WTC11 (cell line): Measurements from ENCODE around the gene SLPI. TPM values are rescaled to one million over a fixed set of nuclear protein-coding genes. Genes with fewer than 3 reads are reported as not detected.

Source experiments
- ATAC-seq: fragments of 200-7000 bp; cut with Tn5 transposase; 2 replicates; pipeline ENCODE4 v1.10.0; 2021; ENCODE audit warnings: mild to moderate bottlenecking, moderate library complexity
- CTCF ChIA-PET: fragments of 300-600 bp; sonication (Branson Sonifier 250); formaldehyde crosslinking; loops from one replicate; lab custom pipeline; 2021; ENCODE audit warnings: antibody characterized with exemption; lab: Charles Lee
- POLR2A ChIA-PET: fragments of 350-600 bp; sonication (Branson Sonifier 250); formaldehyde crosslinking; loops from one replicate; lab custom pipeline; 2021; ENCODE audit warnings: antibody characterized with exemption; lab: Charles Lee
- DNase-seq: peaks from one replicate; pipeline ENCODE4 v3.0.0; 2021; ENCODE audit warnings: low spot score
- H3K27ac Mint-ChIP-seq: 2 replicates; pipeline ENCODE4 v1.8.0; 2021; ENCODE audit warnings: mixed read lengths
- H3K27me3 Mint-ChIP-seq: 2 replicates; pipeline ENCODE4 v1.8.0; 2021; ENCODE audit warnings: low read depth, mild to moderate bottlenecking, moderate library complexity, mixed read lengths
- H3K36me3 Mint-ChIP-seq: 2 replicates; pipeline ENCODE4 v1.8.0; 2021; ENCODE audit warnings: mixed read lengths
- H3K4me1 Mint-ChIP-seq: 2 replicates; pipeline ENCODE4 v1.8.0; 2022; ENCODE audit warnings: mixed read lengths
- H3K4me3 Mint-ChIP-seq: 2 replicates; pipeline ENCODE4 v1.8.0; 2021; ENCODE audit warnings: mild to moderate bottlenecking, moderate library complexity, mixed read lengths
- H3K9me3 Mint-ChIP-seq: 2 replicates; pipeline ENCODE4 v1.8.0; 2021; ENCODE audit warnings: mixed read lengths
- ARID4B ChIP-seq: sonication (generic); formaldehyde crosslinking; IDR thresholded peaks from 2 replicates; pipeline ENCODE4 v1.8.0; 2023; ENCODE audit warnings: missing genetic modification reagents, mild to moderate bottlenecking, borderline replicate concordance
- ATF6 ChIP-seq: sonication (generic); formaldehyde crosslinking; IDR thresholded peaks from 2 replicates; pipeline ENCODE4 v1.8.1; 2023; ENCODE audit warnings: mild to moderate bottlenecking, missing genetic modification reagents
- CREB1 ChIP-seq: sonication (generic); formaldehyde crosslinking; IDR thresholded peaks from 2 replicates; pipeline ENCODE4 v1.8.0; 2023; ENCODE audit warnings: mild to moderate bottlenecking, missing genetic modification reagents
- E2F4 ChIP-seq: sonication (generic); formaldehyde crosslinking; IDR thresholded peaks from 2 replicates; pipeline ENCODE4 v1.8.1; 2022; ENCODE audit warnings: low read depth, mild to moderate bottlenecking, moderate library complexity, missing genetic modification reagents, borderline replicate concordance
- FOXP4 ChIP-seq: sonication (generic); formaldehyde crosslinking; IDR thresholded peaks from 2 replicates; pipeline ENCODE4 v1.8.0; 2022; ENCODE audit warnings: mild to moderate bottlenecking, missing genetic modification reagents
- GTF2I ChIP-seq: fragments of 250-450 bp; sonication (Bioruptor Pico); conservative IDR thresholded peaks from 2 replicates; pipeline ENCODE4 v1.4.0; 2021; ENCODE audit warnings: mild to moderate bottlenecking
- NFYB ChIP-seq: sonication (generic); formaldehyde crosslinking; conservative IDR thresholded peaks from 2 replicates; pipeline ENCODE4 v1.8.0; 2022; ENCODE audit warnings: low read depth, missing genetic modification reagents
- PRDM15 ChIP-seq: sonication (generic); formaldehyde crosslinking; IDR thresholded peaks from 2 replicates; pipeline ENCODE4 v1.8.0; 2022; ENCODE audit warnings: missing genetic modification reagents
- TCF7 ChIP-seq: sonication (generic); formaldehyde crosslinking; IDR thresholded peaks from 2 replicates; pipeline ENCODE4 v1.8.0; 2022; ENCODE audit warnings: mild to moderate bottlenecking, low read depth, missing genetic modification reagents, moderate library complexity
- TEAD1 ChIP-seq: sonication (generic); formaldehyde crosslinking; IDR thresholded peaks from 2 replicates; pipeline ENCODE4 v1.8.0; 2022; ENCODE audit warnings: mild to moderate bottlenecking, missing genetic modification reagents
- ZMAT4 ChIP-seq: fragments of 250-450 bp; sonication (Bioruptor Pico); IDR thresholded peaks from 2 replicates; pipeline ENCODE4 v1.9.0; 2021; ENCODE audit warnings: mild to moderate bottlenecking
- ZNF121 ChIP-seq: sonication (generic); formaldehyde crosslinking; IDR thresholded peaks from 2 replicates; pipeline ENCODE4 v1.8.0; 2023; ENCODE audit warnings: missing genetic modification reagents
- ZNF138 ChIP-seq: sonication (generic); formaldehyde crosslinking; conservative IDR thresholded peaks from 2 replicates; pipeline ENCODE4 v1.8.1; 2022; ENCODE audit warnings: mild to moderate bottlenecking, moderate library complexity, missing genetic modification reagents
- ZNF263 ChIP-seq: sonication (generic); formaldehyde crosslinking; IDR thresholded peaks from 2 replicates; pipeline ENCODE4 v1.8.1; 2022; ENCODE audit warnings: low read depth, mild to moderate bottlenecking, moderate library complexity, missing genetic modification reagents
- ZNF423 ChIP-seq: fragments of 250-450 bp; sonication (Bioruptor Pico); IDR thresholded peaks from 2 replicates; pipeline ENCODE4 v2.1.2; 2022; ENCODE audit warnings: mild to moderate bottlenecking, moderate library complexity
- ZSCAN18 ChIP-seq: fragments of 250-450 bp; sonication (Bioruptor Pico); IDR thresholded peaks from 2 replicates; pipeline ENCODE4 v2.1.2; 2022; ENCODE audit warnings: mild to moderate bottlenecking, moderate library complexity
- total RNA-seq: library from RNA; stranded (reverse); gene quantifications from 3 replicates; pipeline ENCODE4 v1.2.3, GENCODE V29; 2021

Gene SLPI
- total RNA-seq, 1 experiment from 2014 or later, result 0.74 TPM

GRCh38 chr20:45283551-45284057 is 29.2 kb upstream of the SLPI start (continued):
- no peak for TF ChIP-seq ZSCAN18 (CRISPR knock-in tag)

GRCh38 chr20:45282700-45283550 is 28.6 kb upstream of the SLPI start:
- POLR2A ChIA-PET, result no interaction called here
- Mint-ChIP-seq H3K27me3 (no peaks in the 10 kb centered on the region; the same call in 1 of the 2 replicates), H3K4me3 (no peak overlapping the region), H3K4me1 (no peaks in the 10 kb centered on the region), H3K36me3 (no peaks in the 10 kb centered on the region), H3K27ac (no peak overlapping the region), H3K9me3 (no peaks in the 10 kb centered on the region)
- no peak for TF ChIP-seq ZSCAN18 (CRISPR knock-in tag)
- no peak for TF ChIP-seq ARID4B (CRISPR knock-in tag)
- TF ChIP-seq NFYB (CRISPR knock-in tag), result no peak
- no peak for TF ChIP-seq ZMAT4 (CRISPR knock-in tag)
- no peak for TF ChIP-seq GTF2I (CRISPR knock-in tag)
- no peak for TF ChIP-seq E2F4
- no peak for TF ChIP-seq FOXP4
- no peak for TF ChIP-seq TEAD1 (CRISPR knock-in tag)
- no peak for TF ChIP-seq ZNF263
- no peak for TF ChIP-seq ZNF423
- no peak for TF ChIP-seq TCF7 (CRISPR knock-in tag)
- TF ChIP-seq ZNF121 (CRISPR knock-in tag), result no peak
- no peak for TF ChIP-seq PRDM15 (CRISPR knock-in tag)
- no peak for TF ChIP-seq ATF6 (CRISPR knock-in tag)
- no peak for TF ChIP-seq ZNF138 (CRISPR knock-in tag)
- no peak for TF ChIP-seq CREB1 (CRISPR knock-in tag)
- ATAC-seq (no peak), DNase-seq (no peak)
- CTCF ChIA-PET, result interaction anchor here (1.0 to 2.7 kb wide), 4 partner anchors 8 to 144 kb away, joined by 3 to 14 read pairs (median 6); no protein-coding TSS in a partner anchor
